SK-N-SH (cell line): ENCODE measurements around the gene EPHA6.

Experiments used
- CTCF ChIP-seq: fragments of 200-600 bp; sonication (generic); IDR thresholded peaks from 2 replicates; pipeline ENCODE4 v1.6.1; 2017; ENCODE audit warnings: antibody characterized with exemption, mild to moderate bottlenecking, moderate library complexity
- ELF1 ChIP-seq: IDR thresholded peaks from 2 replicates; pipeline ENCODE4 v1.4.0; 2012
- GABPA ChIP-seq: IDR thresholded peaks from 2 replicates; pipeline ENCODE4 v1.4.0; 2012; ENCODE audit warnings: low read depth, mild to moderate bottlenecking
- MXI1 ChIP-seq: IDR thresholded peaks from 2 replicates; pipeline ENCODE4 v1.6.1; 2012; ENCODE audit warnings: mild to moderate bottlenecking, low read depth, low read length, improper control_type of control experiment
- NRF1 ChIP-seq: IDR thresholded peaks from 2 replicates; pipeline ENCODE4 v1.6.1; 2012; ENCODE audit warnings: low read depth, mild to moderate bottlenecking, low read length
- POLR2AphosphoS5 ChIP-seq: IDR thresholded peaks from 2 replicates; pipeline ENCODE4 v1.6.1; 2012; ENCODE audit warnings: low read depth, low read length
- TCF12 ChIP-seq: IDR thresholded peaks from 2 replicates; pipeline ENCODE4 v1.4.0; 2012

GRCh38 chr3:96803870-96804269 is 10.5 kb upstream of the EPHA6 start:
- no peak for TF ChIP-seq GABPA
- no peak for TF ChIP-seq CTCF
- no peak for TF ChIP-seq NRF1
- TF ChIP-seq MXI1, result no peak
- no peak for TF ChIP-seq ELF1
- TF ChIP-seq TCF12, result no peak
- no peak for TF ChIP-seq POLR2AphosphoS5
